ENCODE results near the gene DPP10. TPM values are rescaled to one million over a fixed set of nuclear protein-coding genes. Genes with fewer than 3 reads are reported as not detected.

The DPP10 gene
- total and polyA plus RNA-seq, 4 donors = 0.04 to 4.1 (median 0.48) TPM

GRCh38 chr2:115678129-115678528 is 1235.7 kb downstream of the DPP10 start (continued):
- TF ChIP-seq, protein P1, sequence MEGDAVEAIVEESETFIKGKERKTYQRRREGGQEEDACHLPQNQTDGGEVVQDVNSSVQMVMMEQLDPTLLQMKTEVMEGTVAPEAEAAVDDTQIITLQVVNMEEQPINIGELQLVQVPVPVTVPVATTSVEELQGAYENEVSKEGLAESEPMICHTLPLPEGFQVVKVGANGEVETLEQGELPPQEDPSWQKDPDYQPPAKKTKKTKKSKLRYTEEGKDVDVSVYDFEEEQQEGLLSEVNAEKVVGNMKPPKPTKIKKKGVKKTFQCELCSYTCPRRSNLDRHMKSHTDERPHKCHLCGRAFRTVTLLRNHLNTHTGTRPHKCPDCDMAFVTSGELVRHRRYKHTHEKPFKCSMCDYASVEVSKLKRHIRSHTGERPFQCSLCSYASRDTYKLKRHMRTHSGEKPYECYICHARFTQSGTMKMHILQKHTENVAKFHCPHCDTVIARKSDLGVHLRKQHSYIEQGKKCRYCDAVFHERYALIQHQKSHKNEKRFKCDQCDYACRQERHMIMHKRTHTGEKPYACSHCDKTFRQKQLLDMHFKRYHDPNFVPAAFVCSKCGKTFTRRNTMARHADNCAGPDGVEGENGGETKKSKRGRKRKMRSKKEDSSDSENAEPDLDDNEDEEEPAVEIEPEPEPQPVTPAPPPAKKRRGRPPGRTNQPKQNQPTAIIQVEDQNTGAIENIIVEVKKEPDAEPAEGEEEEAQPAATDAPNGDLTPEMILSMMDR (IDR thresholded peaks at IDR 0.05; ENCODE audit: low read depth, low read length, missing input control) = no peak
- no peak for TF ChIP-seq EGR1 (IDR thresholded peaks at IDR 0.05; ENCODE audit: low read depth in 2 of 2)
- no peak for TF ChIP-seq YY1 (IDR thresholded peaks at IDR 0.05)

GRCh38 chr2:115684345-115684744 is 1241.9 kb downstream of the DPP10 start:
- Histone ChIP-seq H3K27ac (ENCODE audit: low read depth in 1 of 2, low read length in 2 of 2) (no peak overlapping the region), H3K9ac (ENCODE audit: low read depth in 1 of 2, low read length in 2 of 2) (no peak overlapping the region), H3K4me1 (ENCODE audit: control insufficient read depth in 4 of 4, insufficient read depth in 4 of 4, low read length in 3 of 4) (no peaks in the 10 kb centered on the region), H3K27me3 (ENCODE audit: control insufficient read depth in 4 of 4, insufficient read depth in 4 of 4, low read length in 3 of 4) (no peaks in the 10 kb centered on the region), H3K4me3 (ENCODE audit: low read depth in 1 of 3, low read length in 3 of 3) (no peak overlapping the region), H3K36me3 (ENCODE audit: control insufficient read depth in 4 of 4, insufficient read depth in 3 of 4, low read depth in 1 of 4, low read length in 3 of 4) (no peaks in the 10 kb centered on the region), H3K9me3 (ENCODE audit: control insufficient read depth in 4 of 4, low read length in 3 of 4) (no peaks in the 10 kb centered on the region)
- WGBS = 62% methylated on average over 5 of the region's 5 CpGs
- TF ChIP-seq EGR1 (IDR thresholded peaks at IDR 0.05; ENCODE audit: low read depth in 2 of 2) (no peak), YY1 (IDR thresholded peaks at IDR 0.05) (no peak), SP1 (IDR thresholded peaks at IDR 0.05) (no peak), RAD21 (IDR thresholded peaks at IDR 0.05) (no peak), RXRA (IDR thresholded peaks at IDR 0.05) (no peak), FOXA2 (IDR thresholded peaks at IDR 0.05) (no peak), FOXA1 (IDR thresholded peaks at IDR 0.05) (no peak), GABPA (IDR thresholded peaks at IDR 0.05 in 1 of 2, conservative IDR thresholded peaks at IDR 0.05 in 1 of 2) (no peak), ATF3 (IDR thresholded peaks at IDR 0.05) (no peak), NR2F2 (IDR thresholded peaks at IDR 0.05) (no peak), REST (IDR thresholded peaks at IDR 0.05) (no peak), TAF1 (conservative IDR thresholded peaks at IDR 0.05) (no peak), HNF4G (IDR thresholded peaks at IDR 0.05) (no peak)
- TF ChIP-seq, protein P1 (IDR thresholded peaks at IDR 0.05; ENCODE audit: low read depth, low read length, missing input control) = no peak
- TF ChIP-seq, protein P2, sequence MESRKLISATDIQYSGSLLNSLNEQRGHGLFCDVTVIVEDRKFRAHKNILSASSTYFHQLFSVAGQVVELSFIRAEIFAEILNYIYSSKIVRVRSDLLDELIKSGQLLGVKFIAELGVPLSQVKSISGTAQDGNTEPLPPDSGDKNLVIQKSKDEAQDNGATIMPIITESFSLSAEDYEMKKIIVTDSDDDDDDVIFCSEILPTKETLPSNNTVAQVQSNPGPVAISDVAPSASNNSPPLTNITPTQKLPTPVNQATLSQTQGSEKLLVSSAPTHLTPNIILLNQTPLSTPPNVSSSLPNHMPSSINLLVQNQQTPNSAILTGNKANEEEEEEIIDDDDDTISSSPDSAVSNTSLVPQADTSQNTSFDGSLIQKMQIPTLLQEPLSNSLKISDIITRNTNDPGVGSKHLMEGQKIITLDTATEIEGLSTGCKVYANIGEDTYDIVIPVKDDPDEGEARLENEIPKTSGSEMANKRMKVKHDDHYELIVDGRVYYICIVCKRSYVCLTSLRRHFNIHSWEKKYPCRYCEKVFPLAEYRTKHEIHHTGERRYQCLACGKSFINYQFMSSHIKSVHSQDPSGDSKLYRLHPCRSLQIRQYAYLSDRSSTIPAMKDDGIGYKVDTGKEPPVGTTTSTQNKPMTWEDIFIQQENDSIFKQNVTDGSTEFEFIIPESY (IDR thresholded peaks at IDR 0.05) = no peak
- TF ChIP-seq, protein P3, sequence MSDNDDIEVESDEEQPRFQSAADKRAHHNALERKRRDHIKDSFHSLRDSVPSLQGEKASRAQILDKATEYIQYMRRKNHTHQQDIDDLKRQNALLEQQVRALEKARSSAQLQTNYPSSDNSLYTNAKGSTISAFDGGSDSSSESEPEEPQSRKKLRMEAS (IDR thresholded peaks at IDR 0.05) = no peak
- no peak for DNase-seq (ENCODE audit: low spot score)

Data from liver (tissue), 9 donors.